GM19397 (cell line): Measurements from ENCODE around the gene IFIT1B.
"Not testable (repeated sequence)": the region's sequence is repeated elsewhere in the genome, so short reads cannot be mapped to it uniquely, and the experiment has no call there.

Experiments
- ATAC-seq: cut with Tn5 transposase; IDR thresholded peaks from one replicate; pipeline ENCODE4 v1.9.1; 2021; ENCODE audit warnings: mild to moderate bottlenecking, moderate library complexity; ENCODE audit not compliant: unreplicated experiment

IFIT1B gene

DNA sequence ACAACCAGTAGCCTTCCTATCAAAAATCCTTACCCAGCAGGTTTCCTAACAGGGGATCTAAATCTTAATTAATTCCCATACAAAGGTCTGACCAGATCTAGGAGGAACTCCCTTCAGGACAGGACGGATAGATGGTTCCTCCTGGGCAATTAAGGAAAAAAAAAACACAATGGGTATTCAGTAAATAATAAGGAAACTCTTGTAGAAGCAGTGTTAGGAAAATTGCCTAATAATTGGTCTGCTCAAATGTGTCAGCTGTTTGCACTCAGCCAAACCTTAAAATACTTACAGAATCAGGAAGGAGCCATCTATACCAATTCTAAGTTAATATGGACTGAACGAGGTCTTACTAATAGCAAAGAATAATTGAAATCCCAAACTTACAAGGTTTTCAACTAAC, 33.3 kb downstream of the IFIT1B start:
- ATAC-seq, result not testable (repeated sequence)

DNA sequence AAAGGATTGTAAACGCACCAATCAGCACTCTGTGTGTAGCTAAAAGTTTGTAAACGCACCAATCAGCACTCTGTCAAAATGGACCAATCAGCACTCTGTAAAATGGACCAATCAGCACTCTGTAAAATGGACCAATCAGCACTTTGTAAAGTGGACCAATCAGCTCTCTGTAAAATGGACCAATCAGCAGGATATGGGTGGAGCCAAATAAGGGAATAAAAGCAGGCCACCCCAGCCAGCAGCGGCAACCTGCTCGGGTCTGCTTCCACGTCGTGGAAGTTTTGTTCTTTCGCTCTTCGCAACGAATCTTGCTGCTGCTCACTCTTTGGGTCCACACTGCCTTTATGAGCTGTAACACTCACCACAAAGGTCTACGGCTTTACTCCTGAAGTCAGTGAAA, 34.4 kb downstream of the IFIT1B start:
- ATAC-seq, result not testable (repeated sequence)

DNA sequence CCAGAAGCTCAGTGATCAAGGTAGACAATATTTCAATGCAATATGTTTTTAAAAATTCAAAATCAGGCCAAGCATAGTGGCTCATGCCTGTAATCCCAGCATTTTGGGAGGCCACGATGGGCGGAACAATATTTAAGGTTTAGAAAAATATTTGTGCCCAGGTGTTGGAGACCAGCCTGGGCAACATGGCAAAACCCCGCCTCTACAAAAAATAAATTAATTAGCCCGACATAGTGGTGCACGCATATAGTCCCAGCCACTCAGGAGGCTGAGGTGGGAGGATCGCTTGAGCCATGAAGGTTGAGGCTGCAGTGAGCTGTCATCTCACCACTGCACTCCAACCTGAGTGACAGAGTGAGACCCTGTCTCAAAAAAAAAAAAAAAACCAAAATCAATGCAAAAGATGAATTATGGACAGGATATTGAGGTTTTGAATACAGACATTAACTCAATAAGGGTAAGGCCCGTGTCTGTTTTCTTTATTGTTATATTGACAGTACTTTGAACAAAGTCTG, 35.6 kb downstream of the IFIT1B start:
- no peak for ATAC-seq

DNA sequence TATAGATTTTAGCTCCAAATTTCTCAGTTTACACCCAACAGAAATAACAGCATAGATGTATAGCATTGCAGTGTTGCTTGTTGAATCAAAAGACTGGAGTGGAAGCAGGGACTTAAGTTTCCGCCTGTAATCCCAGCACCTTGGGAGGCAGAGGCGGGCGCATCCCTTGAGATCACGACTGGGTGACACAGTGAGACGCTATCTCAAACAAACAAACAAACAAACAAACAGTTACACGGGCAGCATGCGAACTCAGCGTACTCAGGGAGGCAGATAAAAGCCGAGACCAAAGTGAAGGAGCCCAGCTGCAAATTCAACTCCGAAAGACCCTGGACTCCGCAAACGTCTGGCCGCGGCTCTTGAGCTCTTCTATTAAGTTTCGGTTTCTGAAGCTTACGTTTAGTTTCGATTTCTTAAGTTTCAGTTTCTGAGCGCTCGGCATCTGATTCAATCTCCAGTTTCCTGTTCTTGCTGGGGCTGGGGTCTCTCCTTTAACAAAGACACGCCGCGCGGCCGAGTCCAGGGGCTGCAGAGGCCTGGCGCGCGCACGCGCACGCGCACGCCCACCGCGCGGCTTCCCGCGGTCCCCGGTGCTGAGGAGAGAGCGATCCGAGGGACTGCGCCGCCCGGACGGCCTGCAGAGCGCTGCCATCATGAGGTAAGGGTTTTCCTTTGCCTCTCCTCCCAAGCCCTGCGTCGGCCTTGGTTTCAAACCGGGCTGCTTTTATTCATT, 36.5 kb downstream of the IFIT1B start, which contains the start of gene IFIT5:
IFIT5 (plus strand) TSS at position 423 of the 733 bp plus-strand sequence; CDS start at position 654, 231 bp downstream.
- peak; percentile 73 for ATAC-seq

DNA sequence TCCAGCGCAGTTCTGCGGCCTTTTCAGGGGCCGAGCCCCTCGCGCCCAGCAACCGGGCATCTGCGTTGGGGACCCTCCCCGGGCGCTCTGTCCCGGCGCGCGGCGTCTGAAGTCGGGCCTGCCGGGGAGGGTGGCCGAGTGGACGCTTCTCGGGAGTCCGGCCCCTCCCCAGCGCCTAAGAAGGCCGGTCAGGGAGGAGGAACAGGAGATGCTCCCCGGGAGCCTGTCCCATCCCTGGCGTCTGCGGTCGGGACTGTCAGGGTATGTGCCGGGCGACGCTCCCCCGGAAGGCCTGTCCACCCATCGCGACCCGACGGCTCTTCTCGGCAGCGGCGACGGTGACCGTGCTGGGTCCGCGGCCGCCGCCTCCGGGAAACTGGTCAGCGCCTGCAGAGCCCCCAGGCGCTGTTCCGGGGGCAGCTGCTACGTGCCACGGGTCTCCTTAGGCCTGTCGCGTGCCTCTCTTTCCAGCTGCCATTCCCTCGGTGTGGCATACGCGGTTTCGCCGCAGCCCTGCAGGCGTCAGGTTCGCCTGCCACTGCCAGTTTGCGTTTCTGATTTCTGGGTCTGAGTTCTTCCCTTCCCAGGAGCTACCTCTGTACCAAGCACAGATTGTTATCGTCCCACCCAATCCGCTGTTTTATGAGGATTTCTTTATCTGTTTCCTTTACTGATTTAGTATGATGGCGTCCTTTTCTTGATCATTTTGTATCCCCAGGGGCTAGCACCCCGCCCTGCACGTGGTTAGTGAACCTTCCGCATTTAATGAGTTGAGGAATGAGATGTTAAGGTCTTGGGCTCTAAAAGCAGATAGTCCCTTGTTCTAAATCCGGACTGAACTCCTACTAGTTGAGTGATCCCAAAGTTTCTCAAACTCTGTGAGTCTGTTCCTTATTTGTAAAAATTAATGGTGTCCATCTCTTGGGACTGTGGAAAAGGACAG, 37.3 kb downstream of the IFIT1B start:
- peak; percentile 38 for ATAC-seq

DNA sequence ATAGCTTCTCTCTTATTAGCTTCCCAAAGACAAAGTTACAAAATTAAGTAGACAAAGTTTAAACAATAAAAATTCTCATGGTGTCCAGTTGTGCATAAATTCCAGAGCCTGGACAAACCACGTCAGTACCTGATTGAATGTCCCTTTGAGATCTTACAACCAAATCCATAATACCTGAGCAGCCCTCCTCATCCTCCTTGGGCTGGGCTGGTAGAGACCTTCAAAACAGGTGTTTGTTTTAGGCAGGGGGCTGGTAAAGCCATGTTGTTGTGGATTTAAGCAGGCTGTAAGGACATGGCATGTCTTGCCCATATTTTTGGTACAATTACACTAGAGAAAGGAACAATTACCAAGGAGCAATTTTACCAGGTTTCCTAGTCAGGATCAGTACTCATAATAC, 38.6 kb downstream of the IFIT1B start:
- no peak for ATAC-seq

DNA sequence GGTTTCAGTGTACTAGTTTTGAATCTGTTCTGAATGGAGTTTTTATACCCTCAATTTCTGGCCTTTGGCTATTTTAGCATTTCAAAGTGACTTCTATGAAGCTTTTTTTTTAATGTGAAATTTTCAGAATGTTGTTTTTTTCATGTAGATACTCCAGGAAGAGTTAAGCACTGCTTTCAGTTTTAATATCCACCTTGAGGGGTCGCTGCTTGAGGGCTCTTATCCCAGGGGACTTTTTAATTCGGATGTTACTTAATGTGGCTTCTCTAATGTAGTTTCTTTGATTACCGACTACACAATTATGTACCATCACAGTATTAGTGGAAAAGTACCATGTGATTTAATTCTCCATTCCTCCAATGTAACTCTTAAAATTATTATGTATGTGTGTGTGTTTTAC, 41.7 kb downstream of the IFIT1B start:
- ATAC-seq, result no peak

DNA sequence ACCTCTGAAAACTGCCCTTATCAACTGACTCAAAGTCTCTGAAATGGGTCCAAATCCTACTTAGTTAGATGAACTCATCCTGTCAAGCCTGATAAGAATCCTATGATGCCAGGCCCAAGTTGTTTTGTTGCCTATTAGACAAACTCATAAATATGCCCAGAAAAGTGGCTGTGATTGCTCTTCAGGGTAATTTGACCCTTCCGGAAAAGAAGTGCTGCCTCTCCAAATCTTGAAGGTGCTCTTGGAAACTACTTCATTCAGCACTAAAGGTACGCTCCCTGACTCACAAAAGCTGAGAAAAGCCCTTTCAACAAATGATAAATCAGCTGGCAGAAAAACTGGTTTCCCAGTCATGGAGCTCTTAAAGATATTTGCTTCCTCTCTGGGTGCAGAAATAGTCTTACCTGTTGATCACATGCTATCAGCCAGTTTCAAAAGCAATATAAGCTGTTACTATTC, 43.2 kb downstream of the IFIT1B start:
- ATAC-seq, result no peak

DNA sequence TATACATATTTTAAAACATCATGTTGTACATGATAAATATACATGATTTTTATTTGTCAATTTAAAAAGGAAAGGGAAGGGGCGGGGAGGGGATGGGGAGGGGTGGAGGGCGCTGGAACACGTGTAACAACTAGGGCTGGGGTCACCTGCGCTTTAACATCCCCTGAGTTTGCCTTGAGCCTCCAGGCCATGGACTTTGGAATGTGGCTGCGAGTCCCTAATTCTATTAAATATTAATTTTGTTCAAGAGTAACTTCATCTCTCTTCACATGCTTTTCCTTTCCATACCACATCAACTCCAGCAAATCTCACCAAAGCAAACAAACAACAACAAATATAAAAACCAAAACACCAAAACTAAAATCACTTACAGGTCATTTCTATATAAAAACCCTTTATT, 47.1 kb downstream of the IFIT1B start:
- ATAC-seq, result no peak

DNA sequence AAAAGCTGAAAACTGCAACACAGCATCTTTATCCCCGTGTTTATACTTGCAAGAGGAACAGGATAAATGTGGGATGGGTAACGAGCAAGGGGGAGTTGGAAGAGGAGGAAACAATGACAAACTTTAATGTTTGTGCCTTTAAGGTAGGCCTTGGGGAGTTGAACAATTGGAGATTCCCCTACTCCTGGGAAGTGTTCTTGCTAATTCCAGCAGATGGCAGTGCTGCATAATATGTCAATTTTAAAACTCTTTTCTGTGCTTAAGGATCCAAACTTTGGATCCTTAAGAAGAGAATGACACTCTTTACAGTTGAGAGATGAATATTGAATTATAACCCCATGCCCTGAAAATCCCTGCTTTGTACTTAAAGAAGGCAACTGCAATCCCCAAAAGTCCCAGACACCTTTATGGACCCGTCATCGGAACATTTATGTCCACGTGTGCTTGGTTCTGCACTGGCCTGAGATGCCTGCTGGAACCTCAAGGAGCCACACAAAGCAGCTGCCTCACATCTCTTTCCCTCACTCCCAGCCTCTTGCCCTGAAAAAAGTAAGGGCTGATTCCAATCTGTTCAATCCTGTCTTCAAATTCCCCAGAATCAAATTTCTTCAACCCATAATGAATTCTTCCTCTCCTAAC, 48.5 kb downstream of the IFIT1B start:
- ATAC-seq, result no peak

DNA sequence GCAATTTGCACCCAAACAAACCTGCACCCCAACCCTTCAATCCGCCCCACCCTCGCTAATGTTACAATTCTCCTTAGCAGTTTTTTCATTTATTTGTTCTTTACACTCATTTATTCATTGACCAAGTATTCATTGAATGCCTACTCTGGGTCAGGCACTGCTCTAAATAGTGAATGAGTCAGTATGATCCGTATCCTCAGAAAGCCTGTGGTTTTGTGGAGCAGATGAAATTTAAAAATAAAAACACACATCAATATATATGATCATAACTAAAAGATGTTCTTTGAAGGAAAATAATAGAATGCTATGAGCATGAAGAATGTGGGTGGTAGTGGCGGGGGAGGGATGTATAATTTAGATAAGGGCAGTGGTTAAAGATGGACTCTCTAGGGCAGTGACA, 49.8 kb downstream of the IFIT1B start:
- ATAC-seq, result no peak

DNA sequence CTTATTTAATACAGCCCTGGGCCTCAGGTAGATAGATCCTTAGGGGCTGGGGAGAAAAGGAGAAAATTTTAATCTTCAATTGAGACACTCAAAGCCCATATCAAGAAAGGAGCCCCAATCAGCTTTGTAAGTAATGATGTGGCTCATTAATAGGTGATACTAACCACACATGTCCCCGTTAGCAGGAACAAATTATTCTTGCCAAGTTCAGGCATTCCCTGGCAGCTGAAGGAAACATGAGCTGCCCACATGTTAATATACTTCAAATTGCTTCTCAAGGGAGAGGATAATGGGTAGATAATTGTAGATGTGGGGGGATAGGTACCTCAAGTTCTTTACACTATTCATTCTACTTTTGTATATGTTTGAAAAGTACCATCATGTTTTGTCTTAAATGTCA, 51.0 kb downstream of the IFIT1B start:
- no peak for ATAC-seq

DNA sequence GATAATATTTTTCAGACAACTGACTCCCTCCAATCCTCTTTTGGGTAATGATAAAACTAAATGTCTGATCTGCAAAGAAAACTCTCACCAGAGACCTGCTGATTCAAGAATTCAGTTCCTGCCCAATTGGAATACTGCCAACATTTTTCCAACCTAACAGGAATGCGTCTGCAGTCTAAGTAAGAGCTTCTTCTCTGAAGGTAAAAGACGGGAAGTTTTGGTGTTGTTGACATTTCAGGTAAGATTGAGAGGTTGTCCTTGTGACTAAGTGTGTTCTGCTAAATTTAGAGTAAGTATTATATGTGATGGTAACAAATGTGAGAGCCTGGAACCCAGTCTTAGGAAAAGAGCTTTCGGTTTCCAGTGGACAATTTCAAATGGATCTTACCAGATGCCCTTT, 54.1 kb downstream of the IFIT1B start:
- no peak for ATAC-seq
